ENCODE results near the gene EGLN1.

Gene EGLN1

GRCh38 chr1:231340328-231341013 lies 81.6 kb downstream of the EGLN1 start:
- in situ Hi-C loops (cut with HindIII; ENCODE audit: low sequenced_read_pairs): no loop called here
- H3K4me3 ChIP-seq (ENCODE audit: low read depth, low read length): no peak overlapping the region
- no peak for DNase-seq (ENCODE audit: low read depth, low spot score)
- no peak for TF ChIP-seq CTCF (IDR thresholded peaks at IDR 0.05; ENCODE audit: low read depth, low read length)

- in situ Hi-C loops (cut with HindIII; ENCODE audit: low sequenced_read_pairs): no loop called here
- no peak for TF ChIP-seq CTCF (IDR thresholded peaks at IDR 0.05; ENCODE audit: low read depth, low read length)
- H3K4me3 ChIP-seq (ENCODE audit: low read depth, low read length): peak within 1 kb of the TSS; percentile 99
- DNase-seq (ENCODE audit: low read depth, low spot score): peak; percentile 27
Measured at GRCh38 chr1:231338270-231339128, 83.6 kb downstream of the EGLN1 start, which contains the start of gene SPRTN. SPRTN (plus strand) TSS chr1:231338293; CDS start chr1:231338384, 91 bp downstream.

- peak within 1 kb of the TSS; percentile 99 for H3K4me3 ChIP-seq (ENCODE audit: low read depth, low read length)
- peak; percentile 10 for TF ChIP-seq CTCF (IDR thresholded peaks at IDR 0.05; ENCODE audit: low read depth, low read length)
- in situ Hi-C loops (cut with HindIII; ENCODE audit: low sequenced_read_pairs): no loop called here
- peak; percentile 98 for DNase-seq (ENCODE audit: low read depth, low spot score)
Measured at GRCh38 chr1:231337472-231338269, 84.4 kb downstream of the EGLN1 start, which contains the start of gene EXOC8. EXOC8 (minus strand) TSS chr1:231337852; CDS start chr1:231337745, 107 bp downstream.

GRCh38 chr1:231337043-231337471 lies 85.0 kb downstream of the EGLN1 start:
- no peak for DNase-seq (ENCODE audit: low read depth, low spot score)
- peak overlapping the region; percentile 99 for H3K4me3 ChIP-seq (ENCODE audit: low read depth, low read length)
- TF ChIP-seq CTCF (IDR thresholded peaks at IDR 0.05; ENCODE audit: low read depth, low read length): no peak
- in situ Hi-C loops (cut with HindIII; ENCODE audit: low sequenced_read_pairs): no loop called here

- H3K4me3 ChIP-seq (ENCODE audit: low read depth, low read length): peak overlapping the region; percentile 99
- no peak for TF ChIP-seq CTCF (IDR thresholded peaks at IDR 0.05; ENCODE audit: low read depth, low read length)
- no peak for DNase-seq (ENCODE audit: low read depth, low spot score)
- in situ Hi-C loops (cut with HindIII; ENCODE audit: low sequenced_read_pairs): no loop called here
Measured at GRCh38 chr1:231335663-231336602, 86.2 kb downstream of the EGLN1 start.
